Mesothelial cell of epicardium (in vitro differentiated cells): ENCODE data around the gene KCNT2. TPM values are rescaled to one million over a fixed set of nuclear protein-coding genes. Genes with fewer than 3 reads are reported as not detected.

Experiments used
- DNase-seq, 2 experiments: peaks; one replicate each; pipeline ENCODE4 v3.0.0; 2021; ENCODE audit warnings: low spot score in 2 of 2; ENCODE audit not compliant: unreplicated experiment in 2 of 2
- H3K27ac Mint-ChIP-seq: 2 replicates; pipeline ENCODE4 v1.8.0; 2021; ENCODE audit warnings: mixed read lengths
- H3K27me3 Mint-ChIP-seq: 2 replicates; pipeline ENCODE4 v1.8.0; 2021; ENCODE audit warnings: low read depth, mixed read lengths
- H3K36me3 Mint-ChIP-seq: 2 replicates; pipeline ENCODE4 v1.8.0; 2021; ENCODE audit warnings: mixed read lengths
- H3K4me1 Mint-ChIP-seq: 2 replicates; pipeline ENCODE4 v1.8.0; 2021; ENCODE audit warnings: mixed read lengths
- H3K4me3 Mint-ChIP-seq: 2 replicates; pipeline ENCODE4 v1.8.0; 2021; ENCODE audit warnings: mild to moderate bottlenecking, moderate library complexity, mixed read lengths
- H3K9me3 Mint-ChIP-seq: 2 replicates; pipeline ENCODE4 v1.8.0; 2021; ENCODE audit warnings: mixed read lengths
- CTCF ChIP-seq: fragments of 200-600 bp; sonication (generic); IDR thresholded peaks from one replicate; pipeline ENCODE4 v1.5.0; 2021; ENCODE audit warnings: antibody characterized with exemption; ENCODE audit not compliant: unreplicated experiment
- total RNA-seq: library from RNA; stranded (reverse); gene quantifications from 3 replicates; pipeline ENCODE4 v1.2.1, GENCODE V29; 2021

The KCNT2 gene
- total RNA-seq, 1 donor from 2014 or later = 25.6 TPM

GRCh38 chr1:196361112-196361714 lies 247.0 kb downstream of the KCNT2 start:
- Mint-ChIP-seq H3K9me3 (no peaks in the 10 kb centered on the region), H3K4me1 (peaks cover 4% of the 10 kb centered on the region), H3K4me3 (no peak overlapping the region), H3K36me3 (no peaks in the 10 kb centered on the region), H3K27me3 (no peaks in the 10 kb centered on the region), H3K27ac (peak overlapping the region; percentile 0)
- no peak for DNase-seq
- no peak for TF ChIP-seq CTCF

- Mint-ChIP-seq H3K4me1 (peaks cover 4% of the 10 kb centered on the region), H3K27ac (no peak overlapping the region), H3K36me3 (peaks cover 6% of the 10 kb centered on the region), H3K9me3 (peaks cover 5% of the 10 kb centered on the region), H3K27me3 (no peaks in the 10 kb centered on the region), H3K4me3 (no peak overlapping the region)
- DNase-seq = no peak
- no peak for TF ChIP-seq CTCF
Measured at GRCh38 chr1:196357913-196358312, 250.3 kb downstream of the KCNT2 start.

- no peak for DNase-seq
- no peak overlapping the region for H3K4me3 Mint-ChIP-seq
- TF ChIP-seq CTCF = peak; percentile 42
- H3K9me3 Mint-ChIP-seq = peaks cover 8% of the 10 kb centered on the region
- no peaks in the 10 kb centered on the region for H3K4me1 Mint-ChIP-seq
- no peaks in the 10 kb centered on the region for H3K27me3 Mint-ChIP-seq
- H3K27ac Mint-ChIP-seq = no peak overlapping the region
- peaks cover 7% of the 10 kb centered on the region for H3K36me3 Mint-ChIP-seq
Measured at GRCh38 chr1:196355206-196355786, 252.9 kb downstream of the KCNT2 start.

- TF ChIP-seq CTCF = no peak
- peaks cover 4% of the 10 kb centered on the region for H3K4me1 Mint-ChIP-seq
- H3K36me3 Mint-ChIP-seq = no peaks in the 10 kb centered on the region
- no peak overlapping the region for H3K4me3 Mint-ChIP-seq
- H3K9me3 Mint-ChIP-seq = peaks cover 3% of the 10 kb centered on the region
- DNase-seq = no peak
- H3K27me3 Mint-ChIP-seq = no peaks in the 10 kb centered on the region
- H3K27ac Mint-ChIP-seq = no peak overlapping the region
Measured at GRCh38 chr1:196344453-196344852, 263.8 kb downstream of the KCNT2 start.

- Mint-ChIP-seq H3K27ac (no peak overlapping the region), H3K4me3 (no peak overlapping the region), H3K4me1 (no peaks in the 10 kb centered on the region), H3K9me3 (no peaks in the 10 kb centered on the region), H3K36me3 (no peaks in the 10 kb centered on the region), H3K27me3 (no peaks in the 10 kb centered on the region)
- no peak for DNase-seq
- no peak for TF ChIP-seq CTCF
Measured at GRCh38 chr1:196324345-196324744, 283.9 kb downstream of the KCNT2 start.

GRCh38 chr1:196323869-196324268 lies 284.4 kb downstream of the KCNT2 start:
- Mint-ChIP-seq H3K27ac (no peak overlapping the region), H3K36me3 (no peaks in the 10 kb centered on the region), H3K4me3 (no peak overlapping the region), H3K9me3 (no peaks in the 10 kb centered on the region), H3K4me1 (no peaks in the 10 kb centered on the region), H3K27me3 (no peaks in the 10 kb centered on the region)
- no peak for DNase-seq
- TF ChIP-seq CTCF = no peak
